HG03575 (cell line): ENCODE results near the gene PIANP.

Experiments
- ATAC-seq: cut with Tn5 transposase; IDR thresholded peaks from one replicate; pipeline ENCODE4 v1.9.1; 2021; ENCODE audit not compliant: unreplicated experiment, insufficient number of reproducible peaks, low FRiP score; ENCODE audit errors: extremely low read depth

The PIANP gene

GRCh38 chr12:6688999-6689882, 11.4 kb downstream of the PIANP start, which contains the start of gene ZNF384:
ZNF384 (minus strand) TSS chr12:6689375; CDS start chr12:6679520, 9,855 bp downstream.
- peak; percentile 64 for ATAC-seq

GRCh38 chr12:6688543-6688998, 12.0 kb downstream of the PIANP start:
- ATAC-seq: no peak

- no peak for ATAC-seq
Measured at GRCh38 chr12:6685814-6686213, 14.8 kb downstream of the PIANP start.

- ATAC-seq: no peak
Measured at GRCh38 chr12:6684609-6685008, 16.0 kb downstream of the PIANP start.

GRCh38 chr12:6676962-6677361, 23.7 kb downstream of the PIANP start:
- ATAC-seq: no peak

GRCh38 chr12:6672143-6672542, 28.5 kb downstream of the PIANP start:
- ATAC-seq: no peak

- no peak for ATAC-seq
Measured at GRCh38 chr12:6667559-6668210, 32.9 kb downstream of the PIANP start.

- no peak for ATAC-seq
Measured at GRCh38 chr12:6666211-6666610, 34.4 kb downstream of the PIANP start.

GRCh38 chr12:6664902-6665301, 35.7 kb downstream of the PIANP start:
- no peak for ATAC-seq

- peak; percentile 69 for ATAC-seq
Measured at GRCh38 chr12:6662906-6663742, 37.5 kb downstream of the PIANP start, which contains the start of gene ING4. ING4 (minus strand) TSS chr12:6663119; CDS start chr12:6663101, 18 bp downstream.

- no peak for ATAC-seq
Measured at GRCh38 chr12:6662602-6662905, 38.1 kb downstream of the PIANP start.

GRCh38 chr12:6653987-6654386, 46.6 kb downstream of the PIANP start:
- no peak for ATAC-seq

GRCh38 chr12:6653342-6653741, 47.3 kb downstream of the PIANP start:
- ATAC-seq: no peak

GRCh38 chr12:6652391-6652790, 48.2 kb downstream of the PIANP start:
- no peak for ATAC-seq

- ATAC-seq: no peak
Measured at GRCh38 chr12:6650832-6651231, 49.8 kb downstream of the PIANP start.

- ATAC-seq: no peak
Measured at GRCh38 chr12:6647083-6647604, 53.5 kb downstream of the PIANP start, which contains the start of gene ACRBP. ACRBP (minus strand) TSS chr12:6647432; CDS start chr12:6647366, 66 bp downstream.

GRCh38 chr12:6646276-6647082, 54.1 kb downstream of the PIANP start:
- ATAC-seq: no peak

- no peak for ATAC-seq
Measured at GRCh38 chr12:6644903-6645302, 55.7 kb downstream of the PIANP start.
